Fibroblast of the aortic adventitia (primary cell): ENCODE data around the gene EGFR. TPM values are rescaled to one million over a fixed set of nuclear protein-coding genes. Genes with fewer than 3 reads are reported as not detected.

Experiments used
- DNase-seq: peaks from one replicate; pipeline ENCODE4 v3.0.0-alpha.2; 2010; ENCODE audit warnings: low read depth
- H3K4me3 ChIP-seq: 2 replicates; pipeline ENCODE4 v1.5.1; 2011; ENCODE audit warnings: low read depth, mild to moderate bottlenecking, control low read depth, low read length, moderate library complexity
- CTCF ChIP-seq: IDR thresholded peaks from 2 replicates; pipeline ENCODE4 v1.5.1; 2011; ENCODE audit warnings: mild to moderate bottlenecking, low read length, control low read depth, inconsistent platforms; ENCODE audit not compliant: insufficient read depth
- total RNA-seq: library from RNA; depleted of rRNA; stranded (reverse); fragments of >200 nt; gene quantifications from 2 replicates; pipeline ENCODE4 v1.2.3, GENCODE V29; 2012; ENCODE audit warnings: low replicate concordance

Gene EGFR
- total RNA-seq, 1 donor = 147 TPM

- no peak for TF ChIP-seq CTCF
- H3K4me3 ChIP-seq = no peak overlapping the region
- peak; percentile 69 for DNase-seq
Observed at GRCh38 chr7:54985426-54986330, 33.1 kb upstream of the EGFR start.

GRCh38 chr7:54986716-54987115 is 32.1 kb upstream of the EGFR start:
- H3K4me3 ChIP-seq = no peak overlapping the region
- no peak for TF ChIP-seq CTCF
- no peak for DNase-seq

- no peak for TF ChIP-seq CTCF
- no peak overlapping the region for H3K4me3 ChIP-seq
- no peak for DNase-seq
Observed at GRCh38 chr7:54987772-54988171, 31.0 kb upstream of the EGFR start.

- H3K4me3 ChIP-seq = no peak overlapping the region
- no peak for DNase-seq
- TF ChIP-seq CTCF = no peak
Observed at GRCh38 chr7:54988516-54988915, 30.3 kb upstream of the EGFR start.

GRCh38 chr7:54989453-54990225 is 29.2 kb upstream of the EGFR start:
- DNase-seq = peak; percentile 1
- no peak for TF ChIP-seq CTCF
- no peak overlapping the region for H3K4me3 ChIP-seq

GRCh38 chr7:54991341-54991740 is 27.5 kb upstream of the EGFR start:
- no peak for DNase-seq
- no peak for TF ChIP-seq CTCF
- H3K4me3 ChIP-seq = no peak overlapping the region
